COLO668 (cell line): ENCODE data around the gene TRIM66.

Experiments used
- DNase-seq: peaks from one replicate; lab custom pipeline; 2025; ENCODE audit not compliant: unreplicated experiment; lab: John Stamatoyannopoulos, UW

The TRIM66 gene

DNA sequence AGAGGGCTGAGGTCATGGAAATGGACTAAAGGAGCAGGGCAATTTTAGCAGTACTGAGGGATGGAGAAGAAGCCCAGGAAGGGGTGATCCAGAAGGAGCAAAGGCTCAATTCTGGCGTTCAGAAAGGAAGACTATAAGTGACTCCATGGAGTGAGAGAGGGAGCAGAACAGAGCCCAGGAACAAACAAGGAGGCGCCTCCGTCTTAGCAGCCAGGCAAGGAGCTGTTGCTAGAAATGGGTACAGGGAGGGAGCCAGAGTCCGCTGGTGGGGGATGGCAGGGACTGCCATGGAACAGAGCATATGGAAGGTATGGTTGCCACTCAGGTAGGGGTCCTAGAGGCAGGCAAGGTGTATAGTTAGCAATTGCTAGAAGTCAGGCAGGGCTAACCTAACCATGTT lies 68.0 kb downstream of the TRIM66 start:
- DNase-seq: no peak

- DNase-seq: no peak
Observed at GRCh38 chr11:8613036-8613435, 69.4 kb downstream of the TRIM66 start.

DNA sequence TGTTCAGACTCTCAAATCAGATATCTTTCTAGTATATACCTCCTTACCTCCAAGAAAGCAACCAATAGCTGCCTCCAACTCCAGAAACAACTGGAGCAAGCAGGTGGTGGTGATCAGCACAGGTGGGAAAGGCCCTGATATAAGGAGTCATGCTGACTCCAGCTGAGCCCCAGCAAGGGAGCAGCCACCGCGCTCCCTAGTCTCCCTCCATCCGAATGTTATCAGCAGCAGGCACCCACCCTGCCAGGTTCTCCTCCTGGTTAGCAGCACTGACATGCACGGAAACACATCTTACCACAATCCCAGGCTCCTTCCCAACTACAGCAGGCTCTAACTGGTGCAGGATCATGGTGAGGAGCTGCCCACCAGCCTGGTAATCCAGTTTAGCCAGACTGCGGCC lies 69.9 kb downstream of the TRIM66 start:
- no peak for DNase-seq

DNA sequence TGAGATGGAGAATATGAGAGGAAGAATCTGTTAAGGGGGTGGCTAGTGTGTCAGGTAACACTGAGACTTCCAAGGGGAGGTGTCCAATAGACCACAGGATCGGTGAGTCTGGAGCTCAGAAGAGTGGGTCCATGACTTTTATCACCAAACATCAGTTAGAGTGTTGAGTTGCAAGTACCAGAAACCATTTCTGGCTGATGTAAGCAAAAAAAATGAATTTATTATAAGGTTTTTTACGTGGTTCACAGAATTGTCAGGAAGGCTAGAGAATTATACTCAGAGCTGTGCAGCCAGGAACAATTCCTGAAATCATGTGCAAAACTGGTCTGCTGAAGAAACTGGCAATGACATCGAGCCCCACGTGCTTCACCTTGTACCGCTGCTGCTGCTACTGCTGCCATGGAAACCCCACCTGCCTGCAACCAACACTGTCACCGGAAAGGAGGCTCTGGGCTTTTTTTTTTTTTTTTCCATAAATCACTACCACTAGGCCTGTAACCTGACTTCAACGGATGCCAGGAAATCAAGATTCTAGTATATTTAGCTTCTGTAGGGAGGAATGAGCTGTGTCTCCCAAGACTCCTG lies 71.8 kb downstream of the TRIM66 start:
- no peak for DNase-seq

DNA sequence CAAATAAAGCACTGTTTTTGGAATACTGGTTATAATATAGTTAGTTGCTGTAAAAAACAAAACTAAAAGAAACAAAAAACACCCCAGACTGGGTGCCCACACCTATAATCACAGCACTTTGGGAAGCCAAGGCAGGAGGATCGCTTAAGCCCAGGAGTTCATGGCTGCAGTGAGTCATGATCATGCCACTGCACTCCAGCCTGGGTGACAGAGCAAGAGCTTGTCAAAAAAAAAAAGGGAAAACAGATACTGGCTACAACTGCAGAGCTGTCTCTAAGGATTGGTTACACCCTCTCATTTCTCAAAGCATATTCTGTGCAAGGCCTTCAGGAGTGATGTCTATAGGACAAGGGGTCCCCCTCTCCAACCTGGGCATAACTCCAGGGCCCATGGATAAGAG lies 73.8 kb downstream of the TRIM66 start:
- DNase-seq: no peak

DNA sequence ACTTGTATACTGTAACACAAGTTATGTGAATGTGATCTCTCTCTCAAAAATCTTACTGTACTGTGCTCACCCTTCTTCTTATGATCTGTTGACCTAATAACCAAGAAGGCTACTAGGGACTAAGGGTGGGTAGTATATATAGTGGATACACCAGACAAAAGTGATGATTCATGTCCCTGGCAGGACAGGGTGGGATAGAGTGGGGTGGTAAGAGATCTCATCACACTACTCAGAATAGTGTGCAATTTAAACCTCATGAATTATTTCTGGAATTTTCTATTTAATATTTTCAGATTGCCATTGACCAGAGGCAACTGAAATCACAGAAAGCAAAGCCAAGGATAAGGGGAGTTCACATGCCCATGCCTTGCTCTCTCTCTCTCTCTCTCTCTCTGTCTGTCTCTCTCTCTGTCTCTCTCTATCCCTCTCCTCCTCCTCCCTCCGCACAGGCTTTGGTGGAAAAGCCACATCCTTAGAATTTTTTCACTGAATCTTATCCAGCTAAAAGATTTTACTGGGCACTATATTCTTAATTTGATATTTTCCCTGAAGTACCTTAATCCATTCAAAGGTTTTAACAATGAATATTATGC lies 76.4 kb downstream of the TRIM66 start:
- no peak for DNase-seq

DNA sequence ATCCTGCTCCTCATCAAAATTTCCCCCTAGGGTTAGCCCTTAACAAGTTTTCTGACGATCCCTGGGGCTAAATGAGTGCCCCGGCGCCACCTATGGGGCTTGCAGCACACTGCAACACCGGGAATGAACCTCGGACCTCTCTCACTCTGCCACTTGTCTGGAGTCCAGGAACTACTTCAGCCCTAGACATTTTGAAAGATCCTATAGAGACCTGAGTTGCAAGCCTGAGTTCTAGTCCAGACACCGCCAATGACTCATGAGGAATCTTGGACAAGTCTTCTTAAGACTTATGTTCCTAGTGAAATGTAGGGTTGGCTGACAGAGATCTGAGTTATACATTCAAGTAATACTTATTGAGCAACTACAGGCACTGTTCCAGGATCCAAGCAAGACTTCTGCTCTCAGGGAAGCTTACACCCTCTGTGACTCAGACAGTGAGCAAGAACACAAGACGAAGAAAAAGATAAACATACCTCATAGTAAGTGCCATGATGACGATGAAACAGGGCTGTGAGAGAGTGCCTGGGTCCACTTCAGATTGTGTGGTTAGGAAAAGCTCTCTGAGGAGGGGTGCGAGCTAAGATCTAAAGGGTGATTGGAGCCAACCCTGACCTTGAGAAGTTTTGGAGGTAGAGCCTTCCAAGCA lies 78.3 kb downstream of the TRIM66 start:
- peak; percentile 38 for DNase-seq

DNA sequence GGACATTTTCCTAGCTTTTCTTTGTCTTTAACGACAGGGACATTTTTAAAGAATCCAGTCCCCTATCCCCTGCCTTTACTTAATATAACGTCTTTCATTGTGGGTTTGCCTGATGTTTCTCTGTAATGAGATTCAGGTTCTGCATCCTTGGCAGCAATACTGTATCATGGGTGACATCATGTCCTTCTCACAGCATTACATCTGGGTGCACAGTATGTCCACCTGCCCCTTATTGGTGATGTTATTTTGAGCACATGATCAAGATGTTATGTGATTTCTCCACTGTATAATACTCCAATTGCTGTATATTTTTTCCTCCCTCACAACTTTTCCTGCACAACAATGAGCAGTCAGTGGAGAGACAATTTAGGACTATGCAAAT lies 78.8 kb downstream of the TRIM66 start:
- no peak for DNase-seq

DNA sequence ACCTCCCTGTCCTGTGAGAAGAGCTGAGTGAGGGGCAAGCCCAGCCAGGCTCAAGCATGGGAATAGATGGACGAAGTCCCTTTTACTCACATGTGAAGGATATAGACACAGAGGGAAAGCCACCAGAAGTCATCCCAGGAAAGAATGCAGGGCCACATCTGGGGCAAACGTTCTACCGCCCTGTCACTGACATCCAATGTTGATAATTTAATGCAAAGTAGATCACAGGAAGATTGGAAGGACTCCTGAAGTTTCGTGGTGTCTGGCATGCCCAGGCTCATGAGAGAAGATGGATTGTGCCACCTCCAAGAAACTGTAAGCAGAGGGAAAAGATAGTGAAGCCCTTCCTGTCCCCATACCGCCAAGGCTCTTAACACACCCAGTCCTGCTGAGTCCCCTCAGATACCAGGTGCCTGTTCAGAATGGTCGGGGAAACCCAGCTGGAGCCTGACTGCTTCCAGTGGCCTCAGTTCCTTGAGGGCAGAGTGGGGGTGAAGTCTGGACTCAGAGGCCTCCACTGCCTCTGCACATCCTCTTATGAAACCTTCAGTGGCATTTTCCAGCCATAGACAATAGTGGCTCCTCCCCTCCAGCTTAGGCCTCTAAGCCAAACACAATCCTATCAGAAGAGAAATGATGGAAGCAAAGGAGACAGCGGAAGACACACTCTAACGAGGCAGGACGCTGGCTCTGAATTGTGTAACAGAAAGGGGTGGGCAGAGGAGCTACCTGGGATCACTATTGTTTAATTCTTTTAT lies 80.9 kb downstream of the TRIM66 start:
- no peak for DNase-seq

DNA sequence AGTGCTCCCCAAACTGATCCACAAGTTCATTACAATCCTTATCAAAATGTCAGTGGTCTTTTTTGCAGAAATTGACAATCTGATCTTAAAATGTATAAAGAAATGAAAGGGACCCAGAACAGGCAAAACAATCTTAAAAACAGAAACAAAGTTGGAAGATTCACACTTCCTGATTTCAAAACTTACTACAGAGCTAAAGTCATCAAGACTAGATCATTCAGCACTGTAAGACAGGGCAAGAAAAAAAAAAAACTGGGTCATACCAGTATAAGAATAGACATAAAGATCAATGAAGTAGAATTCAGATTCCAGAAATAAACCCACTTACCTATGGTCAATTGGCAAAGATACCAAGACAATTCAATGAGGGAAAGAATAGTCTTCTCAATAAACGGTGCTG lies 84.0 kb downstream of the TRIM66 start:
- DNase-seq: no peak

DNA sequence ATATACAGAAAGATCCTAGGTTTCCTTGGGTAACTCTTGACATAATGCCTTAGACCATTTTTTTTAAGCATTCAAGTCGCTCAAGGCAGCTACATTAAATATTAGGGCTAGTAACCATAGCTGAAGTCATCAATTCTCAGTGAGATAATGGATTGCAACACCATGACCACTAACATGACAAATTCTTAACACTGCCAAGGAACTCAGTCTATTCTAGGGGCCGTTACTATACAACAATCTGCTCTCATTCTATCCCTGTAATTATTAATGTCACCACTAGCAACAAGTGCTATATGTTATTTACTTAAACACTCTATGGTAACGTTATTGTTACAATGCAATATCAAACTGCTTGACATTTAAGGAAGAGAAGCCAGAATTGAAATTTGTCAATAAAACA lies 85.3 kb downstream of the TRIM66 start:
- no peak for DNase-seq

- DNase-seq: no peak
Observed at GRCh38 chr11:8596504-8597046, 85.9 kb downstream of the TRIM66 start.

- DNase-seq: peak; percentile 92
Observed at GRCh38 chr11:8593935-8594909, 88.2 kb downstream of the TRIM66 start, which contains the start of gene STK33. TSS of gene STK33 (minus strand) at chr11:8594228. CDS start at chr11:8474905, 119,323 bp downstream.

DNA sequence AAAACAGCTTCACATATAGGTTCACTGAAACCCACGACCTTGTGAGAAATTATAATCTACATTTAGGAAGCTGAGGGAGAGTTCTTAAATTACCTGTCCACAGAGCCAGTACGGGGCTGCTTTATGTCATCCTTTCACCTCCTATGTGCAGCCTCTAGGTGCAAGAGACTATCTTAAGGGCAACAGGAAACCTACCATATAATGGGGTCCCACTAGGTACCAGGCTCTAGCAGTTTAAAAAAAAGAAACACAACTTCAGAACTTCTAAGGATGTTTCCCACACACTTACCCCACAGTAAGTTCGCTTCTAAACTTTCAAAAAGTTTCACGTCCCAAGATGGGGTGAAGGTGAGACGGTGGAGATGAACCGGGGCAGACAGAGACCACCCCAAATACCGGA lies 89.0 kb downstream of the TRIM66 start:
- DNase-seq: no peak

DNA sequence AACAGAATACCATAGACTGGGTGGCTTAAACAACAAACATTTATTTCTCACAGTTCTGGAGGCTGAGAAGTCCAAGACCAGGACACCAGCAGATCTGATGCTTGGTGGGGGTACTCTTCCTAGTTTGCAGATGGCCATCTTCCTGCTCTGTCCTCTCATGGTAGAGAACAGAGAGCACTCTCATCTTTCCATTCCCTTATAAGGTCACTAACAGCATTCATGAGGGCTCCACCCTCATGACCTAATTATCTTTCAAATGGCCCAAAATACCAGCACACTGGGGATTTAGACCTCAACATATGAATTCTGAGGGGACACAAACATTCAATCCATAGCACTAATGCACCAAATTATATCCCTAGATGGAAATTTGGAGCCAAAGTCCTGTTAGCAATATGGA lies 94.5 kb downstream of the TRIM66 start:
- DNase-seq: no peak

DNA sequence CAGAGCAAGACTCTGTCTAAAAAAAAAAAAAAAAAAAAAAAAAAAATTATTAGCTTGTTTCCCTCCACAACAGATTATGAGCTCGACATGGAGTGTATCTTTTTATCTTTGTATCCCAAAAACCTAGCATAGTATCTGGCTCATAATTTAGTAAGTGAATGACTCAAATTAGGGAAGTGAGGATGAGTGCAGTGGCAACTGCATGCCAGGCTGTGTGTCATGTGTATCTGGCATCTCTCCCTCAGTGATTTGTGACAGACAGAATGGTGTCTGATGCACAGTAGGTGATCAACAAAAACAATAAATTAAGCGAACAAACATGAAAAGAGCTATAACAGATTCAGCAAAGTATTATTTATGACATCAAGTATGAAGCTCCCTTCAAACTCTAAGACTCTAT lies 95.7 kb downstream of the TRIM66 start:
- no peak for DNase-seq

DNA sequence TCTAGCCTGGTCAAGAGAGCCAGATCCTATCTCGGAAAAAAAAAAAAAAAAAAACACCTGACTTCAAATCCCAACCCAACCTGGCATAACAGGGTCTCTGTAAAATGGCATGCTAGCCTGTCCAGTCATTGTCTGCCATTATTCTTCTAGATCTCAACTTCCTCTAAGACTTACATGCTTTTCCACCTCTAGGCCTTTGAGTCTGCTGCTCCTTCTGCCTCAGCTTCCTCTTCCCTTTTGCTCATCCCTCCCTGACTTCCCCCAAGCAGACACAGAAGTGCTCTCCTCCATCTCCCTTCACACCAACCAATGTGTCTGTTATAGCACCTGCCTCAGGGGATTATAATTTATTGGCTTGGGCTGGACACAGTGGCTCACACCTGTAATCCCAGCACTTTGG lies 96.3 kb downstream of the TRIM66 start:
- DNase-seq: no peak

DNA sequence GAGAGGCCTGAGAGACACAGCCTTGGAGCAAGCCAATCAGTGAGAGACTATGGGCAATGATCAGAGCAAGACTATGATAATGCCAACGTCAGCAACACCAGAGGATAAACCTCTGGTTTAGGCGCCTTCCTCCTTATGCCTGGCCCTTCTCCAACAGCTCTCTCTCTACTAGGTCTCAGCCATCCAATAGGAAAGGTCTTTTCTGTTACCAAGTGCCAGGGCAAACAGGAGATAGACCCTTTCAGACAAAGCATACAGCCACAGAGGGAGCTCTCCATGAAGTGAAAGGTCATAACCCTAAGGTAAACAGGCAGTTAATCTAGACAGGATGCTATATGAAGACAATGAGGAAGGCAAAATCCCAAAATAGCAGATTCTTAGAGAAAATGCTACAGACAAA lies 98.0 kb downstream of the TRIM66 start:
- DNase-seq: peak; percentile 12

DNA sequence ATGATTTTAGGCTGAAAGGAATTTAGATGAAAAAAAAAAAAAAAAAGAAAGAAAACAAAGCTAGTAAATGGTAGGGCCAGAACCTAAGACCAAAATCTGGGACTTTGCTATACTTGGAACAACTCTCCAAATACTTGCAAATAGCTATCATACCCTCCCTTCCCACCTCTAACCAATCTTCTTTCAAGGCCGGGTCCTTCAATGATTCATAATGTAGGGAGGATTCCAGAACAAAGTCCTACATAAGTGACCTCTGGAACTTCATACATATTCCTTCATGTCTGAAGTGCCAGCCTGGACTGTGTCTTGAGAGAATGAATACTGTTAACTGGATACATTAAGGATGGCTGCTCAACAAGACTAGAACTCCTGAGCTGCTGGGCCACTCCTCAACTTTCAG lies 98.4 kb downstream of the TRIM66 start:
- DNase-seq: no peak

DNA sequence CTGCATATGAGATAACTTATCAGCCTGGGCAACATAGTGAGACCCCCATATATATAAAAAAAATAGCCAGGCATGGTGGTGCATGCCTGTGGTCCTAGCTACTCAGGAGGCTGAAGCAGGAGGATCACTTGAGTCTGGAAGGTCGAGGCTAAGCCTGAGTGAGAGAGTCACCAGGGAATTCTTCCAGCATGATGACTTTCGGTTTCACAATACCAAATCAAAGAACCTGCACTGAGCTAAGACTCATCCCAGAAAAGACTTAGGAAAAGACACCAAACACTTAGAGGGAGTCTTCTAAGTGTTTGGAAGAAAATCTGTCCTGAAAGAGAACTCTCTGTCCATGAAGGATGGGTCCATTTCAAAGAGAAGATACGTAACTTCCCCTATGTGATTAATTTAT lies 101.2 kb downstream of the TRIM66 start:
- DNase-seq: no peak
